Stimulated activated CD4-positive, alpha-beta T cell treated with anti-CD3 and anti-CD28 coated beads, TNF-alpha, amount 100 ng/mL, for 24 hours (primary cell): Measurements from ENCODE around the gene FRMD4A.

ENCODE experiments used
- DNase-seq, 3 experiments: peaks; one replicate each; pipeline ENCODE4 v3.0.0-alpha.2; 2020; ENCODE audit warnings: low read depth in 3 of 3

Gene FRMD4A

DNA sequence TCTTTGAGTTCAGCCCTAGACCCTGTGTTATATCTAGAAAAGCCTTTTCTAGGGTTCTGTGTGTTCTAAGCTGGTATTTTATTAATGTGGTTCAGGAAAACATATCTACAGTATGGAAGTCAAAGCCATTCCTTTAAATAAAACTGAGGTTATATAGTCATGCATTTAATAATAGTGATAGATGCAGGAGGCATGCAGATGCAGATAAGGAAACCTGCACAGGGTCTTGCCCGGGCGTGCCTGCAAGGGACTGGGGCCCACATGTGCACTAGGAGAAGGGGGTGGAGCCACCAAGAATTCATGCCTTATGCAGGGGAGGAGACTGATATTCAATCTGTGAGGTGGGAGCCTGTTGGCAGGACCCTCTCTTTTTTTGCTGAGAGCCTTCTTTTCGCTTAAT lies 572.4 kb downstream of the FRMD4A start:
- DNase-seq: no peak

DNA sequence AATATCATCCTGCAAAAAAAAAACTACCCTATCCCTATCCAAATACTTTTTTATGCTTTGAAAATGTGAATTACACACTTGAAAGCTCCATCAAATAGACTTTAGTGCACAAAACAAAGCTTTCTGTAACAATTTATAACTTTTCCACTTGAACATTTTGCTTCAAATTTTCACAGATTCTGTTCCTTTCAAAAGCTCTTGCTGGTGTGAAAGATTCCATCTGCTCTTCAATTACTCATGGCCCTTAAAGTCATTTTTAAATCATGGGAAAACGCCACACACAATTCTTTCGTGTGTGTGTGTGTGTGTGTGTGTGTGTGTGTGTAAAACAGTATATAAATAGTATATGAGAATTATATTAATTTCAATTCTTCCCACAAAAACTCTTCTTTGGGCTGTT lies 576.4 kb downstream of the FRMD4A start:
- no peak for DNase-seq

DNA sequence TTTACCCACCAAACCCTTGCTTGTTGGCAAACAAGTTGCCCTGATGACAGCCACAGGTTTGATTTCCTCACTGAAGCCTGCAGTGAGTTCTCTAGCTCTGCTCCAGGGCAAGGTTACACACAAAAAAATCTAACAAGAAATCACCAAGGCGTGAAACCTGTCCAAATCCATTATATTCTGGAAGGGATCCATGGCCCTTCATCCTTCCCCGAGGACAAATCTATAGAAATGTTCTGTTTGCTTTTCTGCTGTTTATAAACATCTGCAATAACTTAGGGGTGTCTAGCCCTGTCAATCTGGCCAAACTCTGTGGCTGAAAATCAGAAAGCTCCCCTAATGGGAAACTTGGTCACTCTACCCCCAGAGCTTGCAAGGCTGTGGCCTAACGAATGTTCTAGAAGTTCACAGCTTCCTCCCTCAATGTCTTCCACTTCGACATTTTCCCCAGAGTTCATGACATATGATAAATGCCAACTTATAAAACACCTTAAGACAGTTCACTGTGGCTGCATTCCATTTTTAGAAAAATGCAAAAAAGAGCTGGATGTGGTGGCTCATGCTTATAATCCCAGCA lies 579.4 kb downstream of the FRMD4A start:
- DNase-seq: no peak

GRCh38 chr10:13750299-13751190 lies 580.2 kb downstream of the FRMD4A start:
- DNase-seq: no peak

GRCh38 chr10:13745271-13745670 lies 585.5 kb downstream of the FRMD4A start:
- no peak for DNase-seq

- no peak for DNase-seq
These were observed 586.8 kb downstream of the FRMD4A start for GRCh38 chr10:13743963-13744362.

DNA sequence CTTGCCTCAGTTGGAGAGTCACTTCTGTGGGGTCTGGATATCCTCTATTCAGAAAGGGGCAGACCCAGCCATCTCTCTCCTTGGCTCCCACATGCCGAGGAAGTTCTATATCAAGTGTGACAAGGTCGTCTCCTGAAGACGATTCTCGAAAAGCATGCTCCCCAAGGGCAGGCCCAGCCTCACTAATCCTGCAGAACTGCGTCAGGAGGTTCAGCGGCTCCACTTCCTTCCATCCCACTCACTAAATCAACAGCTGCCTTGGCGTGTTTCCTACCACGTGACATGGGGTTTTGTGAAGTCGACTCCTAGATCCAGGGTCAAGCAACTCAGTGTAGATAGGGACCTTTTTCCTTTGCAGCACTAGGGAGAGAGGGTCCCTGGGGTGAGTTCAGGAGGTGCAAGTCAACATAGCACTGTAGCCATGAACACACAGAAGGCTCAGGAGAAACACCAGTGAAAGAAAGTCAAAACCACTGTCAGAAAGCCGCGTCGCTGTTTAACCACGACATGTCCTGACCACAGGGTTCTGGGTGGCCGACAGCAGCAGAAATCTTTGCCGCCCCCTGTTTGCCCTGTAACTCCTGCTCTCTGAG lies 587.5 kb downstream of the FRMD4A start:
- DNase-seq: no peak

GRCh38 chr10:13741438-13741837 lies 589.3 kb downstream of the FRMD4A start:
- no peak for DNase-seq

DNA sequence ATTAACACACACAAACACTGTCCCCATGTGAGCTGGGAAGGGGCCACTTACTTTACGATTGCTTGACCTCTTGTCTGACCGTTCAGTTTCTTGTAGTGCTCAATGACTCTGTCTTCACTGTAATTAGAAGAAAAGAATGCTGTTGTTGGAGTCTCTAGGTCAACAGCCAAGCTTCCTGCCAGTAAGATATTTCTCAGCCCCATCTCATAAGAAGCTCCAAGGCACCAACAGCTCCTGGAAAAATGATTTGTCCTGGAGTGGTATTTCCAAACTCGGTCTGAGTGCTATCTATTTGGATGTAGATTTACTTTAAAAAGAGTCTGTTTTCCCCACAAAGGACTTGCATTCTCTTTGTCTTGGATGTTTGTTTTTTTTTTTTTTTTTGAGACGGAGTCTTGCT lies 590.3 kb downstream of the FRMD4A start:
- no peak for DNase-seq

DNA sequence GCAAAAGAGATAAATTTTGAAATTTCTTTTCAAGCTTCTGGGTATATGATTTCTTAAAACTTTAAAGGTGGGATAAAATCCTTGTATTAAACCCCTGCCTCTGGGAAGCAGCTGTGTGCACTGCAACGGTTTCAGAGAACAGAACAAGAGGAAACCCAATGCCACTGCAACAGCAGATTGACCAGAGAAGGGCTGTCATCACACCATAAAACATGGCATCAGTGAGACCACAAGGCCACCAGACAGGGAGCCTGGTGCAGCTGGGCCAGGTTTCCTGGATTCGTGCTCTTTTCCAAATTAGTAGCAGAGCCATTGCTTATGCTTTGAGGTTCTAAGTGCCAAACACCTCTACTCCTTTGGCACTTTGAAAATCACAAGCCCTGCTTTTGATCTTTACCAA lies 591.5 kb downstream of the FRMD4A start:
- DNase-seq: no peak

DNA sequence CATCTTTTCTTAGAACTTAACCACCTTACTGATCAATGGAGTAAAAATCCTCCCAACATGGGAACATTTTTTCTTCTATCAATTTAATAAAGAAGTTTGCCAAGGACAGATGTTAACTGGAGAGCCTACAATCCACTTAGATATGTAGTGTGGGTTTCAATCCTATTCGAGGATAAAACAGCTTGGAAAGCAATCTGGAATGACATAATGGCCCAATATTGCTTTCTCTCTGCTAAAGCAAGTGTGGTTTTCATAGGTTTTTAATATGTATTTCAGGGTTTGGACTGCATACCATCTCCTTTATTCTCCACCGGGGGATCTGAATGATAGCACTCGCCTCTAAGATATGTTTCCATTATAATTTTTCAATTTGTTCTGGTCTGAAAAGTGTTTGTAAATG lies 594.2 kb downstream of the FRMD4A start:
- no peak for DNase-seq

DNA sequence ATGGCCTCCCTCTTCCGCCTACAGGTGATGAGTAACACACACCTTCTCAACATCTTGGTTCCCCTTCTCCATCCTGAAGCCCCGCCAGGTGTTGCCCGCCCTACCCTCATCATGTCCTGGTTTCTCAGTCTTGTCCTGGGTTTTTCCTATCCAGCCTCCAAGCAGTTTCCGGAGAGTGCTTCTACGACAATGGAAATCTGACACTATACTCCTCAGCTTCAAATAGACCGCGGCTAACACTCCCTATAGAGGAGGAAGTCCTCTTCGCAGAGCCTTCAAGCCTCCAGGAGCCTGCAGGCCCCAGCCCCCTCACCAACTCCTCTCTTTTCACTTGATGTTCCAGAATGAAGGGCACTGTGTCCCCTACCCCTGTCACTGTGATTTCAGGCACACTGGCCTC lies 596.6 kb downstream of the FRMD4A start:
- no peak for DNase-seq

DNA sequence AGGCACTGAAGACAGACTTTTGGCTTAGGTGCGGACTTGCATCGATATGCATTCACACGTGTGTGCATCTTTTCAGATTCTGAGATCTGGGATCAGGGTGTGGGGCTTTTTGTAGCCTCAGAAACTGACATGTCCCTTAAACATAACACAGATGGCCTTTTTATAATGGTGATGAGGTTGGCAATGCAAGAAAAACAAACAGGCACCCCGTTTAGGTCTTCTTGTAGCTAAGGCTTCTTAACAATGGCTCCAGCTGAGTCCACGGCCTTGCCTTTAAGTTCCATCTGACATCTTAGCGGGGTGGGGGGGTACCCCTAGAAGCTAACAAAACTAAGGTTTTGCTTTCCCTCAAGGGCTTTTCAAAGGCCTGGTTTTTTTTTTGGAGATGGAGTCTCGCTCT lies 597.7 kb downstream of the FRMD4A start:
- DNase-seq: no peak

GRCh38 chr10:13732465-13732881 lies 598.3 kb downstream of the FRMD4A start:
- DNase-seq: no peak

DNA sequence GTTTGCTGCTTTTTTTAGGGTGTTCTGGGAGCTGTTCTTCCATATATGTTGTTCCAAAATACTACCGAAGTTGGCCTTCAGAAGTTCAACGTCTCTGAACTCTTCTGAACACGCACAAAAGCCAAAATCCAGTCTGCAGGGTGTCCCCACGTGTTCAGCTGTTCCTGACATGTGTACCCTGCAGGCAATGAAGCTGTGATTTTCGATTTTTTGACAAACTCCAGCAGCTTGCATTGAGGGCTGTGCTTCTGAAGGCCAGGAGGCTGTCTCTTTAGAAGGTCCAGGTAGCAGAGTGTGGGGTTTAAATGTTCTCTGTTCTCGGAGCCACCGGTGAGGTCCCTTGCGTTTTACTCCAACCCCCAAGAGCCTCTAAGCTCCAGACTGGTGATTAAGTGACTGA lies 598.9 kb downstream of the FRMD4A start:
- DNase-seq: no peak

DNA sequence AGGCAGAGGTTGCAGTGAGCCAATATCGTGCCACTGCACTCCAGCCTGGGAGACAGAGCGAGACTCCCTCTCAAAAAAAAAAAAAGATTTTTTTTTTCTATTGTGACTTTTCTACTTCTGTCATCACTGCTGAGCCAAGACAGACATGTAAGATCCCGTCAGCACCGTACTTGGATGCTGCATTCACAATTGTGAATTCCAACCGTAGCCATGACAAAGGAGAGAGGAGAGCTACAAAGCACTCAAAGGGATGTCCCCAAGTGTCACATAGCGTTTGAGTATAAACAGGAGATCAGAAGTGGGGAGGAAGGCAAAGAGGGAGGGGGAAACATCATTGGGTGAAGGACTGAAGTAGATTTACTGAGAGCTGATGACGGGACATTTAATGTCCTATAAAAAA lies 599.8 kb downstream of the FRMD4A start:
- no peak for DNase-seq

GRCh38 chr10:13730306-13730652 lies 600.4 kb downstream of the FRMD4A start:
- DNase-seq: no peak

- no peak for DNase-seq
These were observed 601.0 kb downstream of the FRMD4A start for GRCh38 chr10:13729586-13730305.

DNA sequence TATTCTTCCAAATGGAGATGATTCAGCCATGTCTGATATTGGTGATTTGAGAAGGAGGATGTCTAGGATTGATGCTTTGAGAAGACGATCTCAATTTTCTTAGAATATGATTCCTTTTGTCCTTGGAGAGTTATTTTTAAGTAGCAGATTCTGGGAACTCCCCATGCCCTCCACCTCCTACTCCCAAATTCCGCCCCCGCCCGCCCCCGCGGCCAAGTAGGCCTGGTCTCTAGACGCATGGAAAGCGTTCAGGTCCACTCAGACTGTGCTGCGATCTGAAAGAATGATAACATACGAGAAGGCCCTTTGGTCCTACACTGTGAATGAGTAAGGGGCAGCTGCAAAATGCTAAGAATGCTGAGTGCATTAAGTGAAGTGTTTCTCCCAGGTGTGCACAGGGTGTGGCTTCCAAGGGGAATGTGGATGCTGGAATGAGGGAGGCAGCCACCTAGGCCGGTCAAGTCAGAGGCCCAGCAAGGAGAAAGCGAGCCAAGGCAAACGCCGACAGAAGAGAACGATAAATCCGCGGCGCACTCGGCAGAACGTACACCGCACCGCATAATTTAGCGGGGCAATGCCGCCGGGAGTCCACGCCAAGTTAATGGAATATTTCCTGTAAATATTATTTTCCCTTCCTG lies 601.7 kb downstream of the FRMD4A start:
- DNase-seq: no peak

GRCh38 chr10:13725594-13725993 lies 605.1 kb downstream of the FRMD4A start:
- no peak for DNase-seq

GRCh38 chr10:13724484-13724883 lies 606.2 kb downstream of the FRMD4A start:
- no peak for DNase-seq
